CD4-positive, alpha-beta T cell treated with Interleukin-6 for 4 hours (primary cell): ENCODE data around the gene POLE3.
"Not testable (repeated sequence)": the region's sequence is repeated elsewhere in the genome, so short reads cannot be mapped to it uniquely, and the experiment has no call there.

ENCODE experiments used
- DNase-seq: peaks from one replicate; pipeline ENCODE4 v3.0.0-alpha.2; 2020; ENCODE audit warnings: mixed read lengths

The POLE3 gene

DNA sequence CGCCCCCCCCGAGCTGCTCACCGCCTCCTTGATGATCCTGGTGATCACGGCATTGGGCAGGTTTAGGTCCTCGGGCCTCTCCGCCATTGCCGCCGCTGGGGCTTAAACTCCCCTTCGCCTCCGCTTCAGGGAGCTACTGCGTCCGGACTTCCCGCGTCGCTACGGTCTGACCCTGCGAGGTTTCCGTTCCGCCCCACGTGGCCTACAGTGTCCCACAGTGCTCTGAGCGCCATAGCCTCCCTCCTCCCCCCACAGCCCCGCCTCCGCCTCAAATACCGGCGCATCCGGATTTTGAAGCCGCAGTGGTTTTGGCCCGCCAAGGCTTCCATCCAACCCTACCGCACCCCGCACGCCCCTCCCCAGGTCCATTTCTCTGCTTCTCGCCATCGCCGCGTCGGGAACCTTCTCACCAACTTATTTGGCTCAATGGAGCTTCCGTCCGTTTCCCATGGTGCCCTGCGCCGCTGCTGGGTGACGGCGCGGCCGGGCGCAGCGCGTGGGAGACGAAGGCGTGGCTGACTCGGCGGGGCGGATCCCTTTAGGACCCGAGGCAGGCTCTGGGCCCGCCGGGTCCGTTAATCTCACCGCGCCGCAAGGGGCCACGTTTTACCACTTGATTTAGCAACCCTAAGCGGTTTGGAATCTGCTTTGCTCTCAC is at the start of gene POLE3, which contains the start of gene C9orf43:
Gene POLE3 (minus strand): TSS at position 469 of the 658 bp plus-strand sequence. CDS start 382 bp downstream, at position 87.
Gene C9orf43 (plus strand): TSS at position 541 of the 658 bp plus-strand sequence. CDS start 2,747 bp downstream, outside the sequence.
- peak; percentile 95 for DNase-seq

- DNase-seq: no peak
Observed at GRCh38 chr9:113456235-113456634, 45.8 kb upstream of the POLE3 start.

DNA sequence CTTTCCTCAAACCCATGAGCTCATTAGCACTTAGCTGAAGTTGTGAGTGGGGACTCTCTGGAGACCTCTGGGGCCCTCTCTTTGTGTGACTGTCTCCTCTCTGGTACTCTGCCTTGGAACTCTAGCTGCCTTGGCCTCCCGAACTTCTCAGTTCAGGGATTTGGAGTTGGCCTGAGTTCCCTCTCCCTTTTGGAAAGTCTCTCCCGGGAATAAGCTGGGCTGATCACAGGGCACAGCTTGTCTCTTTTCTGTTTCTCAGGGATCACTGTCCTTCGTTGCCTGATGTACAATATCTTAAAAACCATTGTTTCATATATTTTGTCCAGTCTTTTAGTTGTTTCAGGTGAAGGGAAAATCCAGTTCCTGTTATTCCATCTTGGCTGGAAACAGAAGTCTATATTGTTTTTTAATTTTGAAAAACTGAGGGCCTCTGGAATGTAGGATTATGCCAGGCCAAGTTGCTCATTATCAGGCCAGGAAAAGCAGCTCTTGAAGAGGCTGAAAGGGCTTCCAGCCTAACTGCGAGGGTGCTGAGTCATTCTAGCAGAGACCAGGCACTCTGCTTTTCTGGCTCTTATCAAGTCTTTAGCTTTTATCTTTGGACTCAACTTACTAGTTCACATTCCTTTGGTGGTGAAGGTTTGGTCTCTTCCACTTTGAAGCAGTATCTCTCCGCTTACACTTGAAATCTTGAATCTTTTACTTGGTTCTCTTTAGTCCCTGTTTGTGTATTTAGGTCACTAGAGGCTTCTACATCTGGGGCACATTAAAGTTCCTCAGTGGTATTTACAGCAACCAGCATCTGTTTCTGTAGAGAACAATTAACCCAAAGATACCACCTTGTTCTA is 44.7 kb upstream of the POLE3 start:
- no peak for DNase-seq

- no peak for DNase-seq
Observed at GRCh38 chr9:113452113-113452605, 41.7 kb upstream of the POLE3 start.

DNA sequence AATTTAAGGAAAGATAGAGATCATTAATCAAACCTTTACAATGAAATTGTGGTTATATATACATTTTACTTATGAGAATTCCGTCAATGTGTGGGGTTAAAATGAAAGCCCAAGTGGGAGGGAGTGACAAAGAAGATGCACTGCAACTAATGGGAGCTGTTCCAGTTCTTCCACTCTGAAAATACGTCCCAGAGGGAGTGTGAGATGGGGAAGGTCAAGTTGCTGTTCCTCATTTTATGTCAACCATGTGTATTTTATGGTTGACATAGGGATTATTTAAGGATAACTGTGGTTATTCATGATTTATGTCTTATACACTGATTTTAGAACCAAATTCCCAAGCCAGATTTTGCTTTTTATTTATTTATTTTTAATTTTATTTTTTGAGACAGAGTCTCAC is 38.9 kb upstream of the POLE3 start:
- DNase-seq: no peak

GRCh38 chr9:113446323-113446740 is 35.9 kb upstream of the POLE3 start:
- DNase-seq: peak; percentile 22

- DNase-seq: no peak
Observed at GRCh38 chr9:113444736-113445135, 34.3 kb upstream of the POLE3 start.

DNA sequence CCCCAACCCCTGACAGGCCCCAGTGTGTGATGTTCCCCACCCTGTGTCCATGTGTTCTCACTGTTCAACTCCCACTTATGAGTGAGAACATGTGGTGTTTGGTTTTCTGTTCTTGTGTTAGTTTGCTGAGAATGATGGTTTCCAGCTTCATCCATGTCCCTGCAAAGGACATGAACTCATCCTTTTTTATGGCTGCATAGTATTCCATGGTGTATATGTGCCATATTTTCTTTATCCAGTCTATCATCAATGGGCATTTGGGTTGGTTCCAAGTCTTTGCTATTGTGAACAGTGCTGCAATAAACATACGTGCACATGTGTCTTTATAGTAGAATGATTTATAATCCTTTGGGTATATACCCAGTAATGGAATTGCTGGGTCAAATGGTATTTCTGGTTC is 27.2 kb upstream of the POLE3 start:
- DNase-seq: not testable (repeated sequence)

DNA sequence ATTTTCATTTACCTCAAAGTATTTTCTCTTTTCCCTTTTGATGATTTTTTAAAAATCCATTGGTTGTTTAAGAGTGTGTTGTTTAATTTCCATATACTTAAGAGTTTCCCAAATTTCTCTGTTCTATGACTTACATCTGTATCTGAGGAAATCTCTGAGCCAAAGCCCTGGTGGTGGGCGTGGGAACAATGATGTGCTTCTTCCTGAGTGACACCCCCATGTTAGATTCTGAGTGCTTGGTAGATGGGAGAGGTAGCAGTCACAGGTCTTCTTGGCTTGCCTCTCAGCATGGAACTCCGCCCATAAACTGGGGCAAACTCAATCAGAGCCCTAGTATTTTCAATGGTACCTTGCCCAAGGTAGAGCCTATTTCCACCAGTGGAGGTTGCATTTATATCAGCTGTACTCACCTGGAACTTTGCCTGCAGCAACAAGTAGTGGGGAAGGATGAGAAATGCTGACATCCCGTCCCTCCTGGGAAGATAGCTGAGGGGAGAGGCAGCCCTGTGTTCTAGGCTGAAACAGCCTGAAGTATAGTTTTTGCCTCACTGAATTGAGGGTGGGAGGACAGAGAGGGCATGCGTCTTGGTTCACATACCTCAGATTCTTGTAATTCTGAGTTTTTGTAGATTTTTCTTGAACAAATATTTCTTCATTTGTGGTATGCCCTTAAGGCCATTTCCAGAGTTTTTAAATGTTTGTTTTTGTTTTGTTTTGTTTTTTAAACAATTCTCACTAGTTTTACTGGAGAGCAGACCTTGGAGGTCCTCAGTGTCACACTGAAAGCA is 26.4 kb upstream of the POLE3 start:
- no peak for DNase-seq

DNA sequence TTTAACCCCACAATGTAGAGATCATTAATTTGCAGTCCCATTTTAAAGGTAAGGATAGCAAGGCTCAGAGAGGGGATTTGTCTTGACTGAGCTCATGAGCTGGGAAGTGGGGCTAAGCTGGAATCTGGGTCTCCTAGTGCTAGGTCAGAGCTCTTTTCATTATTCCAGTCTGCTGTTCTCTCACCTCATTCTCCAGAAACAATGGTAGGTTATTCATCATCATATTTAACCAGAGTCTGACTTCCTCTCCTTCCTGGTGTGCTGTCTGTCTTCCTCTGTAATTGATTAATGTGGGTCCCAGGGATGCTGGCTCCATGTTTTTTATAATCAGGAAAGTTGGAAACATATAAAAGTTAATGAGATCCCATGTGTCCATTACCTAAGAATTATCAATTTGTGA is 20.7 kb upstream of the POLE3 start:
- no peak for DNase-seq

- DNase-seq: no peak
Observed at GRCh38 chr9:113428062-113428615, 17.7 kb upstream of the POLE3 start.

DNA sequence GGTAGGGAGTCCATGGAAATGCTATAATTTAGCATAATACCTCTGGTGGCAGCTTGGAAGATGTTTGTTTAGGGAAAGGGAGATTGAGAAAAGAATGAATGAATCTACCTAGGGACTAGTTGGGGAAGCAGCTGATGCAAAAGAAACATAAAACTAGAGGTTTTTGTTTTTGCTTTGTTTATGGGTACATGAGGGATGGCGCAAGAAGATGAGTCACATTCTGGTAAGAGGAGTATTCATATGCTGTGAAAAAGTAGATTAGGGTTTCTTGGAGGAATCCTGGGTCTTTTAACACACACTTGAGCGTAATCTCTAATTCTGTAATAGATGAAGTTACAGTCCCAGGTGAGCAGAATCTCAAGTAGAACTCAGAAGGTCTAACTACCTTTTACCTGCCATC is 17.2 kb upstream of the POLE3 start:
- DNase-seq: no peak

- DNase-seq: no peak
Observed at GRCh38 chr9:113426701-113427100, 16.2 kb upstream of the POLE3 start.

DNA sequence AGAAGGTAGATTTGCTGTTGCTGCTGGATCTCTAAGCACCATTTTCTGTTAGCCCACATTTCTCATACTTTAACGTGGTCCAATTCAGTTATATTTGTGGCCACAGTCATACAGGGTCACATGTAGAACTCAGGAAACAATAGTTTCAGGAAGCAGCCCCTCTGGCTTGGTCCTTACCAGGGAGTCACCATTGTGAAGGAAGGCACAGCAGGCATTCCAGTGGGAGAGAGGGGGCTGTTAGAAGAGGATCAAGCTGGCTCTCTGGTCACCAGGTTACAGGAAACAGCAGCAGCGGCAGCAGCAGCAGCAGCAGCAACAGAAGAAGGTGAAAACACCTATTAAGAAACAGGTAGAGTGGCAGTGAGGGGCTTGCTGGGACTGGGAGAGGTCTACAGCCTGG is 14.6 kb upstream of the POLE3 start:
- DNase-seq: no peak

DNA sequence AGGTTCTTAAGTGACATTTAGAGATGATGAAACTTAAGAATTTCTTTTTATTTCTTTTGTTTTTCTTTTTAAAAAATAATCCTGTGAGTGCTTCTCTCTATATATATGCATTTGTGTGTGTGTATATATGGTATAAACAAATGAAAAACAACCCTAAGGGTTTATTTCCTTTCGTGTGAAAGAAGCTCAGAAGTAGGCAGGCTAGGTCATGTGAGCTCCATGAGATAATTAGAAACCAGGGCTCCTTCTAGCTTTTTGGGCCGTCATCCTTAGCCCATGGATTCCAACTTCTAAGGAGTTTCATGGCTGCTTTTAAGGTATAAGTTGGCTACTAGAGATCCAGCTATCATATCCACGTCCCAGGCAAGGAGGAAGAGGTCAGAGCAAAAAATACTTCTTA is 11.3 kb upstream of the POLE3 start:
- DNase-seq: no peak

DNA sequence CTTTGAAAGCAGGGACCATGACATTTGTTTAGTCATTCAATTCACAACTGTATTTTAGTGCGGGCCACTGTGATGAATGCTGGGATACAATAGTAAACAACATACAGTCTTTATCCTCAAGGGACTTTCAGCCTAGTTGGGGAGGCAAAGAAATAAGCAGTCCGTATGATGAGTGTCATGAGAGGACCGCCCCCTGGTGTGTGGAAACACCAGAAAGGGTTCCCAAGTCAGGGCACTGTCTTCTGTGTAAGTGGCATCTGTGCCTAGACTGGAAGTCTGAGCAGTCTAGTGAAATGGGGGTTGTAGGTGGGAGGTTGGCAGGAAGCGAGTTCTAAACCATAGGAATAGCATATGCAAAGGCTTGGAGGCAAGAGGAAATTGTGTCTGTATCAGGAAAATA is 6.9 kb upstream of the POLE3 start:
- DNase-seq: peak; percentile 22

- no peak for DNase-seq
Observed at GRCh38 chr9:113416149-113416721, 5.8 kb upstream of the POLE3 start.

- DNase-seq: no peak
Observed at GRCh38 chr9:113409883-113410206, 630 bp downstream of the POLE3 start.

DNA sequence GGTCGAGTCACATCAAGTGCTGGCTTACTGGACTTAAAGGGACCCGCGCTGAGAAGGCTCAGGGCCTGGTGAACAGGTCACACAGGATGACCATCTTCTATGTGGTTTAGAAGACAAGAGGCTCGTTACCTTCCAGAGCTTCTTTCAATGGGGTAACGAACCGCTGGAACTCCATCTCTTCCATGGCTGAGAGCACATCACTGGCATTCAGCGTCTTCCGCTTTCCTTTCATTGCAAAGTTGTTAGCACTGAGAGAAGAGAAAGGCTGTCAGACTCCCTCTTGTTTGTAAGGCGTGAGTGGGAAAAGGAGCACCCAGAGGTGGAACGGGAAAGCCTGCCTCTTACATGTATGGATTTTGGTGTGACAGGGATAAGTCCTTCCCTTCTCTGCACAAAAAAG is 994 bp downstream of the POLE3 start:
- no peak for DNase-seq

GRCh38 chr9:113406873-113407511 is 3.5 kb downstream of the POLE3 start:
- peak; percentile 59 for DNase-seq

DNA sequence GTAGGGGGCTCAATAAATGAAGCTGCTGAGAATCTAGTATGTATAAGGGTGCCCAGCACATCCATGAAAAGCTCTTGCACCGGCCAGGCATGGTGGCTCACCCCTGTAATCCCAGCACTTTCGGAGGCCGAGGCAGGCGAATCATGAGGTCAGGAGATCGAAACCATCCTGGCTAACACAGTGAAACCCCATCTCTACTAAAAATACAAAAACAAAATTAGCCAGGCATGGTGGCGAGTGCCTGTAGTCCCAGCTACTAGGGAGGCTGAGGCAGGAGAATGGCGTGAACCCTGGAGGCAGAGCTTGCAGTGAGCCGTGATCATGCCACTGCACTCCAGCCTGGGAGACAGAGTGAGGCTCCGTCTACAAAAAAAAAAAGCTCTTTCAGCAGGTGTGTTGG is 4.1 kb downstream of the POLE3 start:
- not testable (repeated sequence) for DNase-seq

- no peak for DNase-seq
Observed at GRCh38 chr9:113403646-113404045, 6.8 kb downstream of the POLE3 start.
